H1 (cell line): ENCODE data around the gene ULBP3. TPM values are rescaled to one million over a fixed set of nuclear protein-coding genes. Genes with fewer than 3 reads are reported as not detected.

Source experiments
- CTCF ChIA-PET: fragments of 300-600 bp; sonication (Branson Sonifier 250); formaldehyde crosslinking; loops from one replicate; lab custom pipeline; 2021; ENCODE audit not compliant: partially characterized antibody; lab: Charles Lee
- POLR2A ChIA-PET: fragments of 300-600 bp; sonication (Branson Sonifier 250); formaldehyde crosslinking; loops from one replicate; lab custom pipeline; 2021; ENCODE audit warnings: inconsistent platforms; ENCODE audit not compliant: partially characterized antibody; lab: Charles Lee
- DNase-seq, 2 experiments: peaks; one replicate each; pipeline versions ENCODE4 v3.0.0 to v3.0.0-alpha.2; 2010 to 2022; ENCODE audit warnings: low spot score in 2 of 2, low read depth in 1 of 2, mixed read lengths in 1 of 2
- FAIRE-seq: peaks from 2 replicates; lab custom pipeline; 2011; peaks lifted over from hg19 to GRCh38; lab: Jason Lieb, UNC
- H2AFZ ChIP-seq: 2 replicates; pipeline ENCODE4 v1.8.1; 2012; ENCODE audit warnings: low read length, inconsistent platforms
- H2AK5ac ChIP-seq: 2 replicates; pipeline ENCODE4 v1.6.1; 2013; ENCODE audit warnings: low read depth, low read length
- H2BK120ac ChIP-seq: replicated peaks from 2 replicates; pipeline ENCODE3; 2013; ENCODE audit warnings: low read depth, low read length, inconsistent platforms
- H2BK12ac ChIP-seq: 2 replicates; pipeline ENCODE4 v1.6.1; 2013; ENCODE audit warnings: low read depth, low read length
- H2BK15ac ChIP-seq: 2 replicates; pipeline ENCODE4 v1.6.1; 2013; ENCODE audit warnings: low read length
- H2BK20ac ChIP-seq: 2 replicates; pipeline ENCODE4 v1.6.1; 2013; ENCODE audit warnings: low read length
- H2BK5ac ChIP-seq: 2 replicates; pipeline ENCODE4 v1.6.1; 2013; ENCODE audit warnings: low read depth, low read length
- H3K14ac ChIP-seq: 2 replicates; pipeline ENCODE4 v1.6.1; 2013; ENCODE audit warnings: inconsistent platforms; ENCODE audit not compliant: insufficient read length
- H3K18ac ChIP-seq: 2 replicates; pipeline ENCODE4 v1.6.1; 2013; ENCODE audit warnings: low read length; ENCODE audit errors: extremely low read depth
- H3K23ac ChIP-seq: 2 replicates; pipeline ENCODE4 v1.6.1; 2013; ENCODE audit warnings: inconsistent platforms; ENCODE audit not compliant: insufficient read length
- H3K23me2 ChIP-seq: 2 replicates; pipeline ENCODE4 v1.6.1; 2013; ENCODE audit warnings: low read depth, low read length
- H3K27ac ChIP-seq: 2 replicates; pipeline ENCODE4 v1.6.1; 2011; ENCODE audit warnings: low read depth, low read length, inconsistent platforms
- H3K27me3 ChIP-seq, 4 experiments: replicated peaks in 1 of 4; 1 replicate in 1 of 4; 2 replicates in 3 of 4; pipeline versions ENCODE4 v1.6.1 to v1.8.1; 2011 to 2013; ENCODE audit warnings: low read length in 3 of 4, mild to moderate bottlenecking in 3 of 4, inconsistent platforms in 2 of 4, mixed read lengths in 2 of 4, moderate library complexity in 1 of 4; ENCODE audit not compliant: control insufficient read depth in 3 of 4, insufficient read depth in 3 of 4; ENCODE audit errors: extremely low read depth in 1 of 4
- H3K36me3 ChIP-seq, 4 experiments: 2 replicates each; pipeline versions ENCODE4 v1.6.1 to v1.8.1; 2011 to 2013; ENCODE audit warnings: mild to moderate bottlenecking in 4 of 4, low read length in 3 of 4, moderate library complexity in 2 of 4, control low read depth in 1 of 4, inconsistent platforms in 1 of 4; ENCODE audit not compliant: insufficient read depth in 4 of 4, control insufficient read depth in 2 of 4
- H3K4ac ChIP-seq: replicated peaks from 2 replicates; pipeline ENCODE3; 2013; ENCODE audit warnings: low read length, low read depth, mixed read lengths, inconsistent platforms; ENCODE audit not compliant: insufficient read length
- H3K4me1 ChIP-seq, 4 experiments: replicated peaks in 1 of 4; 1 replicate in 1 of 4; 2 replicates in 3 of 4; pipeline versions ENCODE4 v1.6.1 to v1.8.1; 2011 to 2013; ENCODE audit warnings: low read length in 3 of 4, inconsistent platforms in 2 of 4, mixed read lengths in 1 of 4; ENCODE audit not compliant: insufficient read depth in 4 of 4, control insufficient read depth in 3 of 4
- H3K4me2 ChIP-seq, 2 experiments: 2 replicates each; pipeline versions ENCODE4 v1.6.1 to v1.8.1; 2011 to 2013; ENCODE audit warnings: low read depth in 2 of 2, low read length in 2 of 2, control low read depth in 1 of 2, inconsistent platforms in 1 of 2, mild to moderate bottlenecking in 1 of 2; ENCODE audit not compliant: insufficient read depth in 1 of 2
- H3K4me3 ChIP-seq, 4 experiments: fragments of 200-600, 300-600 bp in 1 of 4; sonication (generic), shearing (Covaris generic), sonication (Bioruptor Twin) in 1 of 4; 2 replicates each; pipeline versions ENCODE4 v1.5.1 to v1.8.1; 2011 to 2016; ENCODE audit warnings: low read length in 4 of 4, low read depth in 3 of 4, control low read depth in 2 of 4, inconsistent platforms in 2 of 4, mild to moderate bottlenecking in 2 of 4, mixed read lengths in 1 of 4, moderate library complexity in 1 of 4; ENCODE audit not compliant: insufficient read depth in 2 of 4; ENCODE audit errors: extremely low read depth in 1 of 4
- H3K56ac ChIP-seq: replicated peaks from 2 replicates; pipeline ENCODE3; 2013; ENCODE audit warnings: low read depth, mild to moderate bottlenecking, mixed read lengths, low read length, inconsistent platforms; ENCODE audit not compliant: insufficient read length
- H3K79me1 ChIP-seq: 2 replicates; pipeline ENCODE4 v1.6.1; 2013; ENCODE audit warnings: low read depth, low read length, control low read depth
- H3K79me2 ChIP-seq, 2 experiments: 2 replicates each; pipeline versions ENCODE4 v1.6.1 to v1.8.1; 2012 to 2013; ENCODE audit warnings: low read length in 2 of 2, mild to moderate bottlenecking in 2 of 2, inconsistent platforms in 1 of 2; ENCODE audit not compliant: insufficient read depth in 2 of 2, control insufficient read depth in 1 of 2
- H3K9ac ChIP-seq, 4 experiments: replicated peaks in 1 of 4; 1 replicate in 1 of 4; 2 replicates in 3 of 4; pipeline versions ENCODE4 v1.6.1 to v1.8.1; 2011 to 2013; ENCODE audit warnings: low read depth in 3 of 4, low read length in 3 of 4, control low read depth in 2 of 4, mild to moderate bottlenecking in 2 of 4, moderate library complexity in 2 of 4, inconsistent platforms in 1 of 4; ENCODE audit errors: extremely low read depth in 1 of 4
- H3K9me3 ChIP-seq, 2 experiments: 2 replicates each; pipeline versions ENCODE4 v1.6.1 to v1.8.1; 2012 to 2013; ENCODE audit warnings: mild to moderate bottlenecking in 2 of 2, moderate library complexity in 2 of 2, control low read depth in 1 of 2, inconsistent platforms in 1 of 2, low read depth in 1 of 2, low read length in 1 of 2, mixed read lengths in 1 of 2; ENCODE audit not compliant: insufficient read depth in 2 of 2
- H4K20me1 ChIP-seq, 2 experiments: replicated peaks in 1 of 2; 2 replicates each; pipeline versions ENCODE3 to v1.8.1; 2011 to 2013; ENCODE audit warnings: inconsistent platforms in 2 of 2, low read length in 2 of 2, mild to moderate bottlenecking in 1 of 2; ENCODE audit not compliant: insufficient read depth in 2 of 2, control insufficient read depth in 1 of 2
- H4K5ac ChIP-seq: 2 replicates; pipeline ENCODE4 v1.6.1; 2013; ENCODE audit warnings: low read length, low read depth, mixed read lengths, inconsistent platforms; ENCODE audit not compliant: insufficient read length
- H4K8ac ChIP-seq: 2 replicates; pipeline ENCODE4 v1.8.0; 2013; ENCODE audit warnings: mild to moderate bottlenecking, moderate library complexity, low read length, inconsistent platforms; ENCODE audit not compliant: insufficient read depth; ENCODE audit errors: extremely low read depth
- H4K91ac ChIP-seq: replicated peaks from 2 replicates; pipeline ENCODE3; 2013; ENCODE audit warnings: low read length, mixed read lengths, inconsistent platforms; ENCODE audit not compliant: insufficient read length
- BACH1 ChIP-seq: IDR thresholded peaks from 2 replicates; pipeline ENCODE4 v1.6.1; 2012; ENCODE audit warnings: low read length, improper control_type of control experiment
- BCL11A ChIP-seq, 2 experiments: IDR thresholded peaks; one replicate each; pipeline ENCODE4 v1.6.1; 2011; ENCODE audit warnings: low read depth in 2 of 2, low read length in 2 of 2, mild to moderate bottlenecking in 2 of 2
- CTBP2 ChIP-seq: IDR thresholded peaks from 2 replicates; pipeline ENCODE4 v1.7.0; 2011; ENCODE audit warnings: borderline replicate concordance, mild to moderate bottlenecking, moderate library complexity, mixed read lengths, low read length; ENCODE audit not compliant: insufficient read depth, insufficient read length
- JUND ChIP-seq: IDR thresholded peaks from 2 replicates; pipeline ENCODE4 v1.6.1; 2011; ENCODE audit warnings: mild to moderate bottlenecking, improper control_type of control experiment, low read length
- NANOG ChIP-seq: IDR thresholded peaks from 2 replicates; pipeline ENCODE4 v1.6.1; 2011; ENCODE audit warnings: low read length, low read depth, mild to moderate bottlenecking, inconsistent platforms; ENCODE audit not compliant: insufficient read depth, poor library complexity, severe bottlenecking
- POLR2A ChIP-seq, 2 experiments: IDR thresholded peaks; 1 replicate in 1 of 2; 2 replicates in 1 of 2; pipeline ENCODE4 v1.6.1; 2011; ENCODE audit warnings: low read depth in 2 of 2, low read length in 2 of 2, mild to moderate bottlenecking in 2 of 2; ENCODE audit errors: control extremely low read depth in 1 of 2
- POLR2AphosphoS5 ChIP-seq: IDR thresholded peaks from 2 replicates; pipeline ENCODE4 v1.6.1; 2011; ENCODE audit warnings: low read depth, low read length
- RBBP5 ChIP-seq: IDR thresholded peaks from 2 replicates; pipeline ENCODE4 v1.7.1; 2012; ENCODE audit warnings: low read depth, mild to moderate bottlenecking, inconsistent platforms, low read length, moderate library complexity, borderline replicate concordance
- RXRA ChIP-seq: IDR thresholded peaks from 2 replicates; pipeline ENCODE4 v1.6.1; 2011; ENCODE audit warnings: low read depth, mild to moderate bottlenecking, low read length, moderate library complexity; ENCODE audit not compliant: insufficient read depth
- SUZ12 ChIP-seq: fragments of 200-600 bp; sonication (generic); IDR thresholded peaks from 2 replicates; pipeline ENCODE4 v1.6.1; 2012; ENCODE audit warnings: mild to moderate bottlenecking, inconsistent platforms, low read length, moderate library complexity, mixed read lengths
- TAF1 ChIP-seq: IDR thresholded peaks from 2 replicates; pipeline ENCODE4 v1.6.1; 2011; ENCODE audit warnings: mild to moderate bottlenecking, low read depth, low read length
- TAF7 ChIP-seq: optimal IDR thresholded peaks from 2 replicates; pipeline ENCODE3; 2011; ENCODE audit warnings: low read depth, mild to moderate bottlenecking, inconsistent platforms, low read length, moderate library complexity, borderline replicate concordance
- TEAD4 ChIP-seq: IDR thresholded peaks from 2 replicates; pipeline ENCODE4 v1.6.1; 2012; ENCODE audit warnings: low read depth, low read length, inconsistent platforms, mixed read lengths
- WGBS, 2 experiments: shearing (Covaris generic) in 1 of 2; methylation state at CpG; one replicate each; pipeline versions ENCODE4 v1.1.6 to v1.1.7; 2013 to 2015; ENCODE audit warnings: low lambda C conversion rate in 2 of 2, mixed read lengths in 2 of 2, inconsistent platforms in 1 of 2, low coverage in 1 of 2, missing lambda C conversion rate in 1 of 2; ENCODE audit not compliant: insufficient replicate concordance in 2 of 2, insufficient coverage in 1 of 2, insufficient read length in 1 of 2; ENCODE audit errors: extremely low coverage in 1 of 2, missing lambda C conversion rate in 1 of 2; 5-methylcytosine and 5-hydroxymethylcytosine counted together
- polyA plus RNA-seq, 7 experiments: library from polyadenylated mRNA; depleted of rRNA in 3 of 7; stranded (reverse) in 5 of 7; unstranded in 2 of 7; fragments of >200 nt in 5 of 7; fragments of 200-250 nt in 2 of 7; gene quantifications; 1 replicate in 5 of 7; 2 replicates in 1 of 7; 4 replicates in 1 of 7; pipeline versions ENCODE4 v1.2.1 to v1.2.3, GENCODE V29; 2011 to 2013; ENCODE audit warnings: missing spikeins in 2 of 7, mixed read lengths in 2 of 7
- total RNA-seq: library from RNA; stranded (reverse); fragmentation: NEBNext Ultra II Directional; extraction: Animal tissue kit (Norgen Biotek cat#: 25700); gene quantifications from 2 replicates; pipeline ENCODE4 v1.2.1, GENCODE V29; 2021
- TF ChIP-seq, protein P1 (sequence below): IDR thresholded peaks from 2 replicates; pipeline ENCODE4 v1.6.1; 2012; ENCODE audit warnings: inconsistent platforms

The ULBP3 gene
- total and polyA plus RNA-seq, 2 of the 8 experiments (the other 6 are each of a cell fraction or from before 2014, with no cell fraction given) = 1.9 to 4.2 TPM

DNA sequence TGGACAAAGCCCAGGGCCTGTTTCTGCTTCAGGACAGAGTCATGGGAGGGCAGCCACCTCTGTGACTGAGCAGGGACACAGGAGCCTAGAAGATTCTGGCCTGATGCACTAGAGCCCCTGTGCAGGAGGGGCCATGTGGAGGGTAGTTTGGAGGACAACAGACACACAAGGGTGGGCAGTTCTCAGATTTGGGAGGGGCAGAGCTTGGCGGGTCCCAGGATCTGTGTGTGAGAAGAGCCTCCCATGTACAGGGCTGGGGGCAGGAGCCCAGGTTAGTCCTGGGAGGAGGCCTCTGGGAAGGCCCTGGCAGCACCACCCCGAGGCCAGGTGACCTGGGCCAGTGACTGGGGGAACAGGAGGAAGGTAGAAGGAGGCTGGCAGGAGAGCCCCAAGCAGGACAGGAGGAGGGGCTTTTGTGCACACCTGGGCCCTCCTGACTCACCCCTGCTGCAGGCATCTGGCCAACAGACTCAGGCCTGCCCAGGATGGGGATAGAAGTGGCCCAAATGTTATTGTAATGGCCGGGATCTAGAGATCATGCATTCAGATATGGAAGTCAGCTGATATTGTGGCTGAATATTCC is 1.4 kb upstream of the ULBP3 start:
- H3K14ac ChIP-seq = no peak overlapping the region
- H2BK120ac ChIP-seq = no peak overlapping the region
- no peak overlapping the region for H3K27ac ChIP-seq
- no peak overlapping the region for H3K56ac ChIP-seq
- no peak overlapping the region for H3K18ac ChIP-seq
- no peak overlapping the region for H3K4ac ChIP-seq
- WGBS, 2 experiments = 90% methylated on average over 3 of the region's 3 CpGs; no CpG with 5 or more reads in 1 of the 2 experiments
- H2BK5ac ChIP-seq = no peak overlapping the region
- no peak overlapping the region for H4K8ac ChIP-seq
- H3K9ac ChIP-seq = no peak overlapping the region
- H2AK5ac ChIP-seq = no peak overlapping the region
- H2AFZ ChIP-seq = no peak overlapping the region
- H3K36me3 ChIP-seq = no peaks in the 10 kb centered on the region
- no peak overlapping the region for H2BK15ac ChIP-seq
- H3K79me2 ChIP-seq = no peaks in the 10 kb centered on the region
- CTCF ChIA-PET = interaction anchor here (0.6 to 4.6 kb wide), 47 partner anchors 10 to 1614 kb away, joined by 3 to 54 read pairs (median 4); no protein-coding TSS in a partner anchor
- no peak overlapping the region for H3K23ac ChIP-seq
- no peak overlapping the region for H3K4me3 ChIP-seq
- peaks cover 7% of the 10 kb centered on the region; the same call in 1 of the 2 replicates for H3K23me2 ChIP-seq
- no peak overlapping the region for H2BK20ac ChIP-seq
- no peak overlapping the region for H4K91ac ChIP-seq
- H3K79me1 ChIP-seq = no peaks in the 10 kb centered on the region
- H3K4me2 ChIP-seq = no peak overlapping the region
- peaks cover 0 to 2% (median 0%) of the 10 kb centered on the region in 4 experiments; a peak in 2 of 7 replicates for H3K4me1 ChIP-seq
- peaks cover 0 to 4% of the 10 kb centered on the region in 2 experiments for H4K20me1 ChIP-seq
- no peak overlapping the region for H4K5ac ChIP-seq
- H3K9me3 ChIP-seq = no peaks in the 10 kb centered on the region
- H2BK12ac ChIP-seq = no peak overlapping the region
- no peak for FAIRE-seq
- POLR2A ChIA-PET = no interaction called here
- H3K27me3 ChIP-seq = peaks cover 0 to 22% (median 13%) of the 10 kb centered on the region in 4 experiments; a peak in 5 of 7 replicates
- DNase-seq = no peak
- TF ChIP-seq TEAD4 (no peak), JUND (no peak), RBBP5 (no peak), RXRA (no peak), TAF7 (no peak), BACH1 (no peak), BCL11A (IDR thresholded peaks at IDR 0.05; ENCODE audit: low read depth in 2 of 2, low read length in 2 of 2) (no peak), TAF1 (no peak), NANOG (no peak), POLR2A (IDR thresholded peaks at IDR 0.05; ENCODE audit: control extremely low read depth in 1 of 2, low read depth in 2 of 2, low read length in 2 of 2) (no peak), POLR2AphosphoS5 (no peak), CTBP2 (no peak), SUZ12 (no peak)
- TF ChIP-seq, protein P1, sequence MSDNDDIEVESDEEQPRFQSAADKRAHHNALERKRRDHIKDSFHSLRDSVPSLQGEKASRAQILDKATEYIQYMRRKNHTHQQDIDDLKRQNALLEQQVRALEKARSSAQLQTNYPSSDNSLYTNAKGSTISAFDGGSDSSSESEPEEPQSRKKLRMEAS = no peak
